Stomach (tissue), 9 donors: ENCODE measurements around the gene CLDN12. TPM values are rescaled to one million over a fixed set of nuclear protein-coding genes. Genes with fewer than 3 reads are reported as not detected.

Experiments used
- DNase-seq, 2 donors: peaks; one replicate each; pipeline versions ENCODE4 v3.0.0 to v3.0.0-alpha.2; 2013 to 2019
- H3K27ac ChIP-seq, 5 donors: fragments of 200-600 bp in 4 of 5; sonication (generic) in 4 of 5; one replicate each; pipeline ENCODE4 v1.5.1; 2013 to 2019; ENCODE audit warnings: mild to moderate bottlenecking in 1 of 5, moderate library complexity in 1 of 5
- H3K27me3 ChIP-seq, 3 donors: fragments of 200-600 bp; sonication (generic); one replicate each; pipeline ENCODE4 v1.5.1; 2017 to 2019; ENCODE audit warnings: mixed run types in 1 of 3
- H3K36me3 ChIP-seq, 4 donors: fragments of 200-600 bp; sonication (generic); 1 replicate in 3 of 4; 2 replicates in 1 of 4; pipeline ENCODE4 v1.5.1; 2016 to 2019
- H3K4me1 ChIP-seq, 4 donors: fragments of 200-600 bp; sonication (generic); one replicate each; pipeline ENCODE4 v1.5.1; 2016 to 2019
- H3K4me3 ChIP-seq, 4 donors: fragments of 200-600 bp; sonication (generic) in 3 of 4; one replicate each; pipeline ENCODE4 v1.5.1; 2016 to 2019; ENCODE audit warnings: mild to moderate bottlenecking in 1 of 4
- H3K9me3 ChIP-seq, 4 donors: fragments of 200-600 bp; sonication (generic); one replicate each; pipeline ENCODE4 v1.5.1; 2016 to 2019
- CTCF ChIP-seq, 7 experiments: fragments of 450-650 bp in 4 of 7; fragments of 200-600 bp in 3 of 7; sonication (generic) in 3 of 7; IDR thresholded peaks; one replicate each; pipeline ENCODE4 v1.5.1; 2016 to 2019; ENCODE audit warnings: antibody characterized with exemption in 7 of 7, control low read depth in 2 of 7, mild to moderate bottlenecking in 1 of 7
- EP300 ChIP-seq: sonication (generic); formaldehyde crosslinking; IDR thresholded peaks from one replicate; pipeline ENCODE4 v1.6.1; 2017; ENCODE audit warnings: antibody characterized with exemption
- POLR2A ChIP-seq, 4 donors: fragments of 450-650 bp; IDR thresholded peaks; one replicate each; pipeline ENCODE4 v1.6.1; 2016; ENCODE audit warnings: antibody characterized with exemption in 4 of 4, control low read depth in 2 of 4, mild to moderate bottlenecking in 1 of 4, moderate library complexity in 1 of 4
- POLR2AphosphoS5 ChIP-seq, 3 donors: sonication (generic); formaldehyde crosslinking; IDR thresholded peaks; one replicate each; pipeline ENCODE4 v1.6.1; 2016; ENCODE audit warnings: antibody characterized with exemption in 3 of 3
- WGBS, 5 donors: extraction: QIAGEN DNeasy Blood & Tissue Kit in 3 of 5; methylation state at CpG; one replicate each; pipeline versions ENCODE4 v1.1.5 to v1.1.7; 2013 to 2018; 5-methylcytosine and 5-hydroxymethylcytosine counted together
- intact Hi-C: fragments of 100-400 bp; cut with DNase I; formaldehyde crosslinking; loops from one replicate; pipeline ENCODE4 v1.15.1; 2023; ENCODE audit warnings: low total_unique reads
- polyA plus RNA-seq, 3 donors: library from polyadenylated mRNA; stranded (reverse); fragments of 200-250 nt; gene quantifications; one replicate each; pipeline ENCODE4 v1.2.3, GENCODE V29; 2013
- total RNA-seq, 5 donors: library from RNA; depleted of rRNA; stranded (reverse); fragments of >200 nt; gene quantifications; one replicate each; pipeline versions ENCODE4 v1.1.0 to v1.2.3, GENCODE V29; 2014 to 2016
- donor health status: healthy with polysubstance abuse.
- donor health status: Bipolar disorder and iron deficiency.
- donor health status: healthy.

CLDN12 gene
- total and polyA plus RNA-seq, 8 donors: 6.1 to 26.6 (median 13.3) TPM

DNA sequence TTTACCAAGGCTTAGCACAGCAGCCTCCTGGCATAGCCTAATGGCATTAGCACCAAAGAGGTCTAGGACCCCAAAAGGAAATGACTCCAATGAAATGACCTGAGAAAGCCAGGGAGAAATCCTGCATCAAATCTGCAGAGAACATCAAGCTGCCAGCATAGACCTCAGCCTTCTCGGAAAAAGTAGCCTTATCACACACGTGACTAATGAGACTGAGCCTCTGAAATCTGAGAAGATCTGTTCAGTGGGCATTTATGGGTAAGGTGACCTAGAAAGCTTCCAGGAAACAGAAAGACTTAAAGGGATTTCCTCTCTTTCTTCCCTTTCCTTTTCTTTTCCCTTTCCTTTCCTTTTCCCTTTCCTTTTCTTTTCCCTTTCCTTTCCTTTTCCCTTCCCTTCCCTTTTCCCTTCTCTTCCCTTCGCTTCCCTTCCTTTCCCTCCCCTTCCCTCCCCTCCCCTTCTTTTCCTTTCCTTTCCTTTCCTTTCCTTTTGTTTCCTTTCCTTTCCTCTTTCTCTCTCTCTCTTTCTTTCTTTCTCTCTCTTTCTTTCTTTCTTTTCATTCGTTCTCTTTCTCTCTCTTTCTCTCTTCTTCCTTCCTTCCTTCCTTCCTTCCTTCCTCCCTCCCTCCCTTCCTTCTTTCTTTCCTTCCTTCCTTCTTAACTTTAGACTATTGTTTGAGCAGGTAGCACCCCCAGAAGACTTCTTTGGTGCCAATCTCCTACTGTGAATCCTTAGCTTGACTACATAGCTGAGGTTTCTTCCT, 43.1 kb downstream of the CLDN12 start:
- TF ChIP-seq EP300 (no peak), CTCF (IDR thresholded peaks at IDR 0.05) (no peak), POLR2A (IDR thresholded peaks at IDR 0.05) (no peak), POLR2AphosphoS5 (IDR thresholded peaks at IDR 0.05) (no peak)
- H3K27ac ChIP-seq: no peak overlapping the region
- no peak for DNase-seq
- intact Hi-C loops: no loop called here
- no peaks in the 10 kb centered on the region for H3K27me3 ChIP-seq
- H3K4me1 ChIP-seq: no peaks in the 10 kb centered on the region
- WGBS, 5 donors: 55 to 72% (median 61%) methylated on average over 4 of the region's 4 CpGs
- no peak overlapping the region for H3K4me3 ChIP-seq
- no peaks in the 10 kb centered on the region for H3K9me3 ChIP-seq
- H3K36me3 ChIP-seq: no peaks in the 10 kb centered on the region

- Histone ChIP-seq H3K27ac (no peak overlapping the region), H3K4me1 (peaks cover 0 to 12% (median 6%) of the 10 kb centered on the region in 4 donors), H3K9me3 (no peaks in the 10 kb centered on the region), H3K4me3 (no peak overlapping the region), H3K27me3 (no peaks in the 10 kb centered on the region), H3K36me3 (no peaks in the 10 kb centered on the region)
- TF ChIP-seq EP300 (no peak), POLR2A (IDR thresholded peaks at IDR 0.05) (no peak), CTCF (IDR thresholded peaks at IDR 0.05) (no peak), POLR2AphosphoS5 (IDR thresholded peaks at IDR 0.05) (no peak)
- no peak for DNase-seq
- intact Hi-C loops: no loop called here
These were observed 50.1 kb downstream of the CLDN12 start for GRCh38 chr7:90453259-90453891.

GRCh38 chr7:90453931-90454330, 50.7 kb downstream of the CLDN12 start:
- 12 to 28% (median 24%) methylated on average over 1 of the region's 1 CpG for WGBS, 5 donors
- H3K4me3 ChIP-seq: no peak overlapping the region
- intact Hi-C loops: no loop called here
- no peak overlapping the region for H3K27ac ChIP-seq
- no peaks in the 10 kb centered on the region for H3K9me3 ChIP-seq
- TF ChIP-seq CTCF (IDR thresholded peaks at IDR 0.05) (no peak), EP300 (no peak), POLR2A (IDR thresholded peaks at IDR 0.05) (no peak), POLR2AphosphoS5 (IDR thresholded peaks at IDR 0.05) (no peak)
- H3K36me3 ChIP-seq: no peaks in the 10 kb centered on the region
- H3K4me1 ChIP-seq: peaks cover 0 to 12% (median 6%) of the 10 kb centered on the region in 4 donors
- peak in 1 of 2 donors; percentile 12 for DNase-seq
- no peaks in the 10 kb centered on the region for H3K27me3 ChIP-seq

DNA sequence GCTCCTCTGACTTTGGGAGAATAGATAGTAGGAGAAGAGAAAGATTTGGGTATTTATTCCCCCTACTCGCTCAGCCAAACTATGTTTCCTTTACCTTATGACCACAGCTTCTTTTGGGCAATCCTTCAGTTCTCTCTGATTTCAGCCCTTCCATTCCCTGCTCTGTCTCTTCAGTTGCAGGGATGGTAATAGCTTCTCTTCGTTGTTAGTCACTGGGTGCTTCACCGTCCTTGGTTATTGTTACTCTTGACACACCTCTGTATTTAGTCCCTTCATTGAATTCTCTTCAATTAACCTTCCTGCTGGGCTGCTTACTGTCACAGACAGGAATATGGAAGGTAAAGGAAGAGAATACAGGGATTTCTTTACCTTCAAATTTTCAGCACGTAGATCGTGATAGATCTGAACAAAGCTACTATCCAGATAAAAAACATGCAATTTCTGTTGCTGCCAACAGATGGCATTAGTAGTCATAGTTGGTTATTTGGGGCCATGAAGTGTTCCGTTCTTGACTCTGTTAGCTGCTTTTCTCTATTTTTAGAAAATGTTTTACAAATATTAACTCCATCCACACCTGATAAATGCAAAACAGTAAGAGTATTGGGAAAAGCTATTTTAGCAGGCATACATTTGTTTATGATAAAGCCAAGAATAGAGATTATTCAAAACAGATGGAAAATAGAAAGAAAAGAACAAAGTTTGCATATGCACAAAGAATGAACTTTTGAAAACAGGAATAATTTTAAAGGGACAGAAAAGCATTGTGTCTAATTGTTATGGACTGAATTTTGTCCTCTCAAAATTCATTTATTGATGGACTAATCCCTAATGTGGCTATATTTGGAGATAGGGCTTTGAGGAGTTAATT, 52.1 kb downstream of the CLDN12 start:
- no peaks in the 10 kb centered on the region for H3K36me3 ChIP-seq
- intact Hi-C loops: no loop called here
- no peaks in the 10 kb centered on the region for H3K27me3 ChIP-seq
- peak overlapping the region in 1 of 4 donors; percentile 1 for H3K4me3 ChIP-seq
- TF ChIP-seq POLR2AphosphoS5 (IDR thresholded peaks at IDR 0.05) (no peak), EP300 (no peak), CTCF (IDR thresholded peaks at IDR 0.05) (peak in 4 of 7 experiments; percentile 43 to 61 (median 54)), POLR2A (IDR thresholded peaks at IDR 0.05) (no peak)
- 28 to 36% (median 28%) methylated on average over 6 of the region's 6 CpGs for WGBS, 5 donors
- no peaks in the 10 kb centered on the region for H3K9me3 ChIP-seq
- H3K27ac ChIP-seq: no peak overlapping the region
- peak in 1 of 2 donors; percentile 72 for DNase-seq
- peaks cover 0 to 12% (median 6%) of the 10 kb centered on the region in 4 donors for H3K4me1 ChIP-seq
